ENCODE data around the gene SNN.

DNA sequence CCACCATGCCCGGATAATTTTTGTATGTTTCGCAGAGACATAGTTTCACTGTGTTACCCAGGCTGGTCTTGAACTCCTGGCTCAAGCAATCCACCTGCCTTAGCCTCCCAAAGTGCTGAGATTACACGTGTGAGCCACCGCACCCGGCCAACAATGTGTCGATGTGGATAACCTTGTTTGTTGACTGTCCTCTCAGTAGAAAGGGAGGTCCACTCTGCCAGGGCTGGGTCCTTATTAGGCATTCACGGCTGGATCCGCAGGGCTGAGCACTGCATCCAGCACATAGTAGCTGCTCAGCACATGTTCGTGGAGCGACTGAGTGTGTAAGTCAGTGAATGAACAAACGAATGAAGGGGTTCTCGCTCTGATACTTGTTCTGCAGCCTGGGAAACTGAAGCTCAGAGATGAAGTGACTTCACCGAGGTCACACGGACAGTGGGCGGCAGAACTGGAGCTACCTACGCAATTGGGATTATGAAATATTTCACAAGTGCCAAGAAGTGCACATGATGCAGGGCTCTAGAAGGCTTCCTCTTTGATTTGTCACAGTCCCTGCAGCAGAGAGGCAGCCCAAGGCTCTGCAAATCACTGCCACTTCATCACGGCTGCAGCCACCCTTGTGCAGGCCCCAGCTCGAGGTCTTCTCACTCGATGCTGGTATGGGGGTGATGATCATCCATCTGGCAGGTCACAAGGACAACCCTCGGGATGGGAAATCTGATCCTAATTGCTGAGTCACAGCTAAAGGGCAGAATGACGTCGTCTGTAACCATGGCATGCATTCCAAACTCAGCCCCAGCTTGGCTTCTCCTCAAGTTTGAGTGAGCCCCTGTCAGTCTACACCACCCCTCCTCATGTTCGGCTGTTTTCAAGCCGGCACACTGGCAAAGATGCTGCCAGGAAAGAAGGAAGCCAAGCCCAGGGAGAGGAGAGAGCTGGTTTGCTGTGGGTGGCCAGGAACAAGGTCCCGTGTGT is 28.0 kb upstream of the SNN start:
- TF ChIP-seq POLR2AphosphoS5 (IDR thresholded peaks at IDR 0.05) (peak; percentile 58 to 94 (median 87)), POLR2A (IDR thresholded peaks at IDR 0.05) (peak in 1 of 3 donors; percentile 22)
